ENCODE results near the gene CHRM4.

Gene CHRM4

DNA sequence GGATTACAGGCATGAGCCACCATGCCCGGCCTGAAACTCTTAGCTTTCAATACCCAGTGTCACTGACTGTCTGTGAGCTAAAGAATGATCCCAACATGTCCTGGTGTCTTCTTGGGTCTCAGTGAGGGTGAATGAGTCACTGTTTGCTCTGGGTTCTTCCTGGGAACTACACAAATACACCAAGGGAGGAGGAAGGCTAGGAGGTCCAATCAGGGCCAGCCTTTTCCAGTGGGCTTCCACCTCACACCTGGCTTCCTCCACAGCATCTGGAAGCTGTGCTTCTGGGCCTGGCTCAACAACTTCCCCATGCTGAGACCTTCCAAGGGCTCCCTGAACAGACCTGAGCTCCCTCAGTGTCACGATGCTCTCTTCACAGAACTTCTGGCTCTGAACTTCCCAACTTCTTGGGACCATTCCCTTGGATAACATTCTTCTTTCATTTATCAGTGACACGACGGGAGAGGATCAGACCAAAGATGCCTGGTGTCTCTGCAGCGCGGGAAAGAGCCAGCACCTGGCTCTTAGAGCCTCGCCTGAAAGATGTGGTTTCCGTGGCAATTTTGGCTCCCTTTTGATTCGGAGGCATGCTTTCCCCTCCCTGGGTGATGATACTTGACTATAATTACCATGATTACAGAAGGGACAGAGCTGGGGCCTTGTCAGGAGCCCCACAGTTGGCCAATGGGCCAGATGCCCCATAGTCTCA lies 22.3 kb upstream of the CHRM4 start:
- DNase-seq: no peak
- Histone ChIP-seq H3K36me3 (replicated peaks) (peaks cover 14% of the 10 kb centered on the region), H3K4me3 (ENCODE audit: low read depth, low read length) (no peak overlapping the region), H3K27ac (no peak overlapping the region), H3K27me3 (replicated peaks) (no peaks in the 10 kb centered on the region)
- in situ Hi-C loops (cut with HindIII; ENCODE audit: low pct_ligation_motif_present, low sequenced_read_pairs): no loop called here
- TF ChIP-seq, protein P1, sequence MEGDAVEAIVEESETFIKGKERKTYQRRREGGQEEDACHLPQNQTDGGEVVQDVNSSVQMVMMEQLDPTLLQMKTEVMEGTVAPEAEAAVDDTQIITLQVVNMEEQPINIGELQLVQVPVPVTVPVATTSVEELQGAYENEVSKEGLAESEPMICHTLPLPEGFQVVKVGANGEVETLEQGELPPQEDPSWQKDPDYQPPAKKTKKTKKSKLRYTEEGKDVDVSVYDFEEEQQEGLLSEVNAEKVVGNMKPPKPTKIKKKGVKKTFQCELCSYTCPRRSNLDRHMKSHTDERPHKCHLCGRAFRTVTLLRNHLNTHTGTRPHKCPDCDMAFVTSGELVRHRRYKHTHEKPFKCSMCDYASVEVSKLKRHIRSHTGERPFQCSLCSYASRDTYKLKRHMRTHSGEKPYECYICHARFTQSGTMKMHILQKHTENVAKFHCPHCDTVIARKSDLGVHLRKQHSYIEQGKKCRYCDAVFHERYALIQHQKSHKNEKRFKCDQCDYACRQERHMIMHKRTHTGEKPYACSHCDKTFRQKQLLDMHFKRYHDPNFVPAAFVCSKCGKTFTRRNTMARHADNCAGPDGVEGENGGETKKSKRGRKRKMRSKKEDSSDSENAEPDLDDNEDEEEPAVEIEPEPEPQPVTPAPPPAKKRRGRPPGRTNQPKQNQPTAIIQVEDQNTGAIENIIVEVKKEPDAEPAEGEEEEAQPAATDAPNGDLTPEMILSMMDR (IDR thresholded peaks at IDR 0.05; ENCODE audit: low read depth, low read length, missing control alignments): no peak

DNA sequence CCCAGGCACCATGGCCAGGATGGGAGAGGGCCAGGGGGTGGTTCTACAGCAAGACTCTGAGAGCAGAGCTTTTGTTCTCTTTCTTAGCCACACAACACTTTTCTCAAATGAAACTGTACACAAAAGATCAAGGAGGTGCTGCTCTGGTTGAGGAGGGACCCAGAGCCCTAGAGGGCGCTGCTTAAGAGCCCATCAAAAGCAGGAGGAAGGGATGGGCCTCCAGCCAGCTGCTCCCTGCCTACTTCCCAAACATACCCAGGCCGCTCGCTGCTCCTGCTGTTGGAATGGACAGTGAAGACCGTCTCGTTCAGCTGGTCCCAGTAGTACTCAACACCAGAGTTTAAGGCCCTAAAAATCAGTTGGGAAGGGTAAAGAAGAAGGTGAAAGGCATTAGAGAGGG lies 18.4 kb upstream of the CHRM4 start:
- Histone ChIP-seq H3K36me3 (replicated peaks) (peaks cover 29% of the 10 kb centered on the region), H3K27ac (no peak overlapping the region), H3K27me3 (replicated peaks) (no peaks in the 10 kb centered on the region), H3K4me3 (ENCODE audit: low read depth, low read length) (no peak overlapping the region)
- in situ Hi-C loops (cut with HindIII; ENCODE audit: low pct_ligation_motif_present, low sequenced_read_pairs): no loop called here
- no peak for DNase-seq
- TF ChIP-seq, protein P1 (IDR thresholded peaks at IDR 0.05; ENCODE audit: low read depth, low read length, missing control alignments): peak; percentile 52

DNA sequence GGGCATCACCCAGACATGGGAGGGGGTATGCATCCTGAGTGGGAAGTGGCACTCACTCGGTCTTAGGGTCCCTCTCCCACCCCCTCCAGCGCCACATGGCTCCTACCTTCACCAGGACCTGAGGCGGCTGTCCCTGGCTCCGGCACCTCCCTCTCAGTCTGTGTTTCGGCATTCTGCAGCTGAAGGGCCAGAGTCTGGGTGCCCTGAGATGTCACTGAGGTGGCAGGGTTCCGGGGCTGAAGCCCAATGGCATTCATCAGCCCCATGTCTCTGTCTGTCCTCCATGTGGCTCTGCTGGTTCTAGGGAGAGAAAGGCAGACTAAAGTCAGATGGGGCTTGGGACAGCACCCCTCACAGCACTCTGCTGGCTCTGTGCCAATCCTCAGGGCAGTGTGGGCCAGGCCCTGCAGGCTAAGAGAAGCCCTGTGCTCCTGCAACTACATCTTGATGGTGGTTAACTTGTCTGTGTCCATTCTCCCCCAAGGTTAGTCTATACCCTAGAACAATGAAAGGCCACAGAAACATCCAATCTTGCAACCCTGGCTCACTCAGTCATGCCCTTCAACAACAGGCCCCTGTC lies 16.9 kb upstream of the CHRM4 start:
- no peak for DNase-seq
- Histone ChIP-seq H3K27me3 (replicated peaks) (no peaks in the 10 kb centered on the region), H3K36me3 (replicated peaks) (peaks cover 26% of the 10 kb centered on the region), H3K4me3 (ENCODE audit: low read depth, low read length) (no peak overlapping the region), H3K27ac (no peak overlapping the region)
- TF ChIP-seq, protein P1 (IDR thresholded peaks at IDR 0.05; ENCODE audit: low read depth, low read length, missing control alignments): no peak
- in situ Hi-C loops (cut with HindIII; ENCODE audit: low pct_ligation_motif_present, low sequenced_read_pairs): no loop called here

DNA sequence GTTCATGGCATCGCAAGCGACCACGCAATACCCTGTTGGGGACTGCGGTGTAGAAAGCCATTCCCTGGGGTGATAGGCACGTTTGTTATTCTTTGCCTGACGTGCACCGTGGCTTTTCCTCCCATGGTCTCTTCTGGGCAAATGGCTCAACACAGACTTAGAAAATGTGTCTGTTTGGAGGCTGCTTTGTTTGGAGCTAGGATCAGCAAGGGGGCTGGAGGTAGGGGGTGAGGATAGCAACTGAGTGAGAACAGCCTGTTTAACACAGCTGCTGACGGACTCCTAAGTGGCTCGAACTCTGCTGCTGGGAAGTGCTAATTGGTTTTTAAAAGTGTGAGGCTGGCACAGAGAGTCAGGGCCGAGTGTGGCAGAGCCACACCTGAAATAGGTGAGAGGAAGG lies 16.1 kb upstream of the CHRM4 start:
- DNase-seq: no peak
- H3K27me3 ChIP-seq (replicated peaks): no peaks in the 10 kb centered on the region
- in situ Hi-C loops (cut with HindIII; ENCODE audit: low pct_ligation_motif_present, low sequenced_read_pairs): no loop called here
- H3K36me3 ChIP-seq (replicated peaks): peaks cover 26% of the 10 kb centered on the region
- H3K27ac ChIP-seq: no peak overlapping the region
- no peak overlapping the region for H3K4me3 ChIP-seq (ENCODE audit: low read depth, low read length)
- TF ChIP-seq, protein P1 (IDR thresholded peaks at IDR 0.05; ENCODE audit: low read depth, low read length, missing control alignments): no peak

DNA sequence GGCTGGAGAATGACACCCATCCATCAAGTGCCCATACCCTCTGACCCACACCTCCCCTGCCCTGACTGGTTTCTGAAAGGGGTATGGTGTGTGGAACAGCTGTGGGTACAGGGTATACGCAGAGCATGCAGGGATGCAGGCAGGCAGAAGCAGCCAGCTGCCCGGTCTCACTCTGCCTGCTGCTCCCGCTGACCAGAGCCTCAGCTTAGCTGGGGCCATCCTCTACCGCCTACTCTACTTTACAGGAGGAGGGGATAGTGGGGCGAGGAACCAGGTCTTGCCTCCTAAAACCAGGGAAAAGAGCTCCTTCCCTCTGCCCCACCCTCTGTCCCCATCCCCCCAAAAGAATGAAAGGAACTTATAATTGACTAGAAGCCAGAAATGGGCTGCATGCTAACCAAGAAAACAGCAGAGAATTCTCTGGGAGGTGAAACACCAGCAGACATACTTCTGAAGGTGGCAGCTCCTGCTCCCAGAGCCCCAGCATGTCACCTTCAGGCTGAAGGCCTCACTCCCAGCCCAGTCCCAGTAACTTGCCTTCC lies 13.0 kb upstream of the CHRM4 start:
- Histone ChIP-seq H3K27ac (no peak overlapping the region), H3K36me3 (replicated peaks) (peaks cover 20% of the 10 kb centered on the region), H3K27me3 (replicated peaks) (no peaks in the 10 kb centered on the region), H3K4me3 (ENCODE audit: low read depth, low read length) (no peak overlapping the region)
- in situ Hi-C loops (cut with HindIII; ENCODE audit: low pct_ligation_motif_present, low sequenced_read_pairs): no loop called here
- DNase-seq: no peak
- TF ChIP-seq, protein P1 (IDR thresholded peaks at IDR 0.05; ENCODE audit: low read depth, low read length, missing control alignments): no peak
